IMR-90 (cell line): ENCODE results near the gene CENPQ. TPM values are rescaled to one million over a fixed set of nuclear protein-coding genes. Genes with fewer than 3 reads are reported as not detected.

Source experiments
- ATAC-seq: fragments of 200-7000 bp; cut with Tn5 transposase; 2 replicates; pipeline ENCODE4 v1.9.1; 2020; ENCODE audit warnings: low read depth, mild to moderate bottlenecking, moderate library complexity
- BruUV-seq: library from RNA; stranded (reverse); fragments of 400-500 nt; replicated peaks from 2 replicates; lab custom pipeline; 2021; lab: Mats Ljungman, UMichigan
- CTCF ChIA-PET: fragments of 300-600 bp; formaldehyde crosslinking; extraction: SDS; loops from one replicate; lab custom pipeline; 2021; ENCODE audit warnings: antibody characterized with exemption; lab: Yijun Ruan, JAX
- POLR2A ChIA-PET: fragments of 300-600 bp; sonication (Branson Sonifier 250); formaldehyde crosslinking; loops from one replicate; lab custom pipeline; 2022; ENCODE audit warnings: antibody characterized with exemption; ENCODE audit not compliant: unreplicated experiment; lab: Charles Lee
- DNase-seq: peaks from one replicate; pipeline ENCODE4 v3.0.0; 2013
- H2AFZ ChIP-seq: replicated peaks from 2 replicates; pipeline ENCODE3; 2013; ENCODE audit warnings: low read length, mild to moderate bottlenecking; ENCODE audit not compliant: poor library complexity
- H2AK5ac ChIP-seq: 2 replicates; pipeline ENCODE4 v1.6.1; 2013; ENCODE audit warnings: low read depth, low read length, inconsistent platforms
- H2AK9ac ChIP-seq: replicated peaks from 2 replicates; pipeline ENCODE3; 2013; ENCODE audit warnings: mild to moderate bottlenecking, low read depth, low read length, moderate library complexity; ENCODE audit not compliant: poor library complexity
- H2BK120ac ChIP-seq: 2 replicates; pipeline ENCODE4 v1.6.1; 2013; ENCODE audit warnings: low read depth, low read length, inconsistent platforms
- H2BK15ac ChIP-seq: 3 replicates; pipeline ENCODE4 v1.6.1; 2013; ENCODE audit warnings: low read depth, low read length, inconsistent platforms
- H2BK20ac ChIP-seq: 2 replicates; pipeline ENCODE4 v1.6.1; 2013; ENCODE audit warnings: low read depth, mild to moderate bottlenecking, inconsistent platforms, low read length, moderate library complexity
- H2BK5ac ChIP-seq: 2 replicates; pipeline ENCODE4 v1.6.1; 2013; ENCODE audit warnings: mild to moderate bottlenecking, low read depth, low read length, inconsistent platforms; ENCODE audit not compliant: poor library complexity, severe bottlenecking
- H3K14ac ChIP-seq: replicated peaks from 2 replicates; pipeline ENCODE4 v1.6.1; 2013; ENCODE audit warnings: low read depth, low read length, inconsistent platforms
- H3K18ac ChIP-seq: 2 replicates; pipeline ENCODE4 v1.6.1; 2013; ENCODE audit warnings: low read depth, low read length, control low read depth
- H3K23ac ChIP-seq: 2 replicates; pipeline ENCODE4 v1.6.1; 2013; ENCODE audit warnings: low read depth, low read length, inconsistent platforms
- H3K27ac ChIP-seq: 2 replicates; pipeline ENCODE4 v1.5.1; 2013; ENCODE audit warnings: mild to moderate bottlenecking, control low read depth, low read length; ENCODE audit not compliant: insufficient read depth
- H3K27me3 ChIP-seq: 2 replicates; pipeline ENCODE4 v1.6.1; 2013; ENCODE audit warnings: low read length; ENCODE audit not compliant: control insufficient read depth, insufficient read depth
- H3K36me3 ChIP-seq: 2 replicates; pipeline ENCODE4 v1.6.1; 2013; ENCODE audit warnings: low read length, mixed read lengths; ENCODE audit not compliant: control insufficient read depth, insufficient read depth
- H3K4ac ChIP-seq: 2 replicates; pipeline ENCODE4 v1.6.1; 2013; ENCODE audit warnings: low read depth, low read length, inconsistent platforms
- H3K4me1 ChIP-seq: 2 replicates; pipeline ENCODE4 v1.6.1; 2013; ENCODE audit warnings: low read length, mixed read lengths; ENCODE audit not compliant: control insufficient read depth, insufficient read depth
- H3K4me2 ChIP-seq: 2 replicates; pipeline ENCODE4 v1.6.1; 2013; ENCODE audit warnings: low read depth, mild to moderate bottlenecking, control low read depth, low read length, moderate library complexity
- H3K4me3 ChIP-seq: 2 replicates; pipeline ENCODE4 v1.5.1; 2013; ENCODE audit warnings: low read depth, mild to moderate bottlenecking, control low read depth, low read length, moderate library complexity; ENCODE audit not compliant: insufficient read depth
- H3K56ac ChIP-seq: 2 replicates; pipeline ENCODE4 v1.6.1; 2013; ENCODE audit warnings: low read length, inconsistent platforms; ENCODE audit not compliant: insufficient read depth; ENCODE audit errors: extremely low read depth
- H3K79me1 ChIP-seq, 2 experiments: 2 replicates each; pipeline ENCODE4 v1.6.1; 2013; ENCODE audit warnings: low read length in 2 of 2, inconsistent platforms in 1 of 2, low read depth in 1 of 2
- H3K9ac ChIP-seq: 2 replicates; pipeline ENCODE4 v1.6.1; 2013; ENCODE audit warnings: low read depth, low read length, control low read depth
- H3K9me1 ChIP-seq: 2 replicates; pipeline ENCODE4 v1.6.1; 2013; ENCODE audit warnings: low read length, inconsistent platforms; ENCODE audit not compliant: insufficient read depth
- H3K9me3 ChIP-seq: 2 replicates; pipeline ENCODE4 v1.6.1; 2013; ENCODE audit warnings: low read length; ENCODE audit not compliant: control insufficient read depth, insufficient read depth
- H4K20me1 ChIP-seq: 2 replicates; pipeline ENCODE4 v1.6.1; 2013; ENCODE audit warnings: low read length, inconsistent platforms; ENCODE audit not compliant: insufficient read depth
- H4K5ac ChIP-seq: 2 replicates; pipeline ENCODE4 v1.6.1; 2013; ENCODE audit warnings: mild to moderate bottlenecking, low read depth, low read length, control low read depth
- H4K8ac ChIP-seq, 2 experiments: 2 replicates each; pipeline ENCODE4 v1.6.1; 2013; ENCODE audit warnings: low read depth in 2 of 2, low read length in 2 of 2, control low read depth in 1 of 2, inconsistent platforms in 1 of 2
- H4K91ac ChIP-seq: 2 replicates; pipeline ENCODE4 v1.6.1; 2013; ENCODE audit warnings: low read depth, low read length, inconsistent platforms; ENCODE audit not compliant: insufficient read depth
- BHLHE40 ChIP-seq: fragments of 150-350 bp; IDR thresholded peaks from 2 replicates; pipeline ENCODE4 v1.6.1; 2016; ENCODE audit warnings: mild to moderate bottlenecking, low read depth, low read length
- CEBPB ChIP-seq: IDR thresholded peaks from 2 replicates; pipeline ENCODE4 v1.6.1; 2012; ENCODE audit warnings: low read depth, low read length, improper control_type of control experiment
- CHD1 ChIP-seq: IDR thresholded peaks from 2 replicates; pipeline ENCODE4 v1.6.1; 2012; ENCODE audit warnings: low read depth, low read length, improper control_type of control experiment
- FOS ChIP-seq: fragments of 150-350 bp; IDR thresholded peaks from 2 replicates; pipeline ENCODE4 v1.6.1; 2016; ENCODE audit warnings: low read depth, low read length
- MAFK ChIP-seq: IDR thresholded peaks from 2 replicates; pipeline ENCODE4 v1.6.1; 2012; ENCODE audit warnings: low read depth, low read length, improper control_type of control experiment
- MAZ ChIP-seq: IDR thresholded peaks from 2 replicates; pipeline ENCODE4 v1.6.1; 2012; ENCODE audit warnings: low read depth, mild to moderate bottlenecking, low read length, improper control_type of control experiment, moderate library complexity, borderline replicate concordance
- MXI1 ChIP-seq: IDR thresholded peaks from 2 replicates; pipeline ENCODE4 v1.6.1; 2012; ENCODE audit warnings: low read depth, mild to moderate bottlenecking, low read length, moderate library complexity, borderline replicate concordance
- NFE2L2 ChIP-seq: fragments of 150-350 bp; IDR thresholded peaks from 2 replicates; pipeline ENCODE4 v1.6.1; 2016; ENCODE audit warnings: low read depth, mild to moderate bottlenecking, low read length
- POLR2A ChIP-seq: IDR thresholded peaks from 2 replicates; pipeline ENCODE4 v1.6.1; 2012; ENCODE audit warnings: mild to moderate bottlenecking, low read depth, low read length
- RAD21 ChIP-seq: IDR thresholded peaks from 2 replicates; pipeline ENCODE4 v1.6.1; 2012; ENCODE audit warnings: low read length, improper control_type of control experiment
- RCOR1 ChIP-seq: IDR thresholded peaks from 2 replicates; pipeline ENCODE4 v1.6.1; 2012; ENCODE audit warnings: mild to moderate bottlenecking, low read length, improper control_type of control experiment; ENCODE audit not compliant: insufficient replicate concordance
- RFX5 ChIP-seq: IDR thresholded peaks from 2 replicates; pipeline ENCODE4 v1.8.0; 2012; ENCODE audit warnings: low read depth, mild to moderate bottlenecking, low read length, moderate library complexity
- WGBS, 2 experiments: methylation state at CpG; one replicate each; pipeline versions ENCODE4 v1.1.5 to v1.1.7; 2013; ENCODE audit warnings: missing lambda C conversion rate in 2 of 2; ENCODE audit not compliant: insufficient read length in 1 of 2; ENCODE audit errors: extremely low coverage in 2 of 2; 5-methylcytosine and 5-hydroxymethylcytosine counted together
- dilution Hi-C: fragments of 300-500 bp; cut with HindIII; formaldehyde crosslinking; loops from one replicate; pipeline ENCODE4 v1.14.3; 2018; ENCODE audit warnings: low sequenced_read_pairs; ENCODE audit not compliant: unreplicated experiment
- in situ Hi-C: fragments of 300-500 bp; cut with MboI; formaldehyde crosslinking; loops from 3 replicates; pipeline ENCODE4 v1.14.3; 2019; ENCODE audit warnings: low sequenced_read_pairs, inconsistent platforms, mixed read lengths
- intact Hi-C: fragments of 100-400 bp; cut with micrococcal nuclease; formaldehyde crosslinking; loops from 2 replicates; pipeline ENCODE4 v1.10.0; 2022
- polyA plus RNA-seq, 3 experiments: library from polyadenylated mRNA; depleted of rRNA; stranded (reverse); fragments of >200 nt; gene quantifications; 2 replicates each; pipeline ENCODE4 v1.2.3, GENCODE V29; 2012; ENCODE audit warnings: low replicate concordance in 1 of 3
- total RNA-seq: library from RNA; depleted of rRNA; stranded (reverse); fragments of >200 nt; gene quantifications from 2 replicates; pipeline ENCODE4 v1.2.3, GENCODE V29; 2012
- TF ChIP-seq, protein P1 (sequence below): conservative IDR thresholded peaks from 2 replicates; pipeline ENCODE4 v1.5.1; 2012; ENCODE audit warnings: mild to moderate bottlenecking, low read depth, low read length, improper control_type of control experiment
- TF ChIP-seq, protein P2 (sequence below): fragments of 150-350 bp; IDR thresholded peaks from 2 replicates; pipeline ENCODE4 v1.6.1; 2016; ENCODE audit warnings: low read depth, mild to moderate bottlenecking, low read length, moderate library complexity, borderline replicate concordance
- TF ChIP-seq, protein P3 (sequence below): fragments of 150-350 bp; IDR thresholded peaks from 2 replicates; pipeline ENCODE4 v1.6.1; 2017; ENCODE audit warnings: mild to moderate bottlenecking, antibody characterized with exemption, low read length, low read depth

CENPQ gene
- total and polyA plus RNA-seq, 2 of the 4 experiments (the other 2 are of a cell fraction): 2.2 to 3.7 TPM

DNA sequence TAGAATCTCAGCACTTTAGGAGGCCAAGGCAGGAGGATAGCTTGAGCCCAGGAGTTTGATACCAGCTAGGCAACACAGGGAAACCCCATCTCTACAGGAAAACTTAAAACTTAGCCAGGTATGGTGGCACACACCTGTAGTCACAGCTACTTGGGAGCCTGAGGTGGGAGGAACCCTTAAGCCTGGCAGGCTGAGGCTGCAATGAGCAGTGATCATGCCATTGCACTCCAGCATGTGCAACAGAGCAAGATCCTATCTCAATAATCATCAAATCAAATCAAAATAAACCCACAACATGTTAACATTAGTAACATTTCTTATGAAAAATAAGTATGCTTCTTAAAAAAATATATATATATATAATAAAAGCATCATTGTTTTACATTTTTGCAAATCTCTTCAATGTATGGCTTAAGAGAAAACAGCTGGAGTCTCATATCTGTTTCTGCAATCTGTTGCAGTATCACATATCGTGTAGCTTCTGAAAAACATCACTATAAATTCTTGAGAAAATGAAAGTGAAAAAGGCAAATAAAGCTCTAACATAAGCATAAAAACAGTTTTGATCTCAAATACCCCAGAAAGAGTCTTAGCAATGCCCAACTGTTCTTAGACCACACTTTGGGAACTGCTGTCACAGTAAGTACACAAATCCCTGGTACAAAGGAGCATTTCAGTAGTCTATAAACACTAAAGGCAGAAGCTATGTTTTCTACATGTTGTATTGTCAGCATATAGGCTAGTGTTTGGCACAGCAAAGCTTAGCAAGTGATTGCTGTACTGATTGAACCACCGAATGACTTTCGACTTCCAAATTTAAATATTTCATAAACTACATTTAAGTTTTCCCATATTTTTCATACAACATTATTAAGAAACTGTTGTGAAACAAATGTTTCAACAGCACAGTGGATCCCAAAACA is 8.1 kb upstream of the CENPQ start:
- Histone ChIP-seq H2AK9ac (no peak overlapping the region), H3K4me2 (no peak overlapping the region), H3K56ac (no peak overlapping the region), H2BK120ac (no peak overlapping the region), H4K8ac (no peak overlapping the region), H3K27ac (no peak overlapping the region), H3K9me1 (no peaks in the 10 kb centered on the region; the same call in 1 of the 2 replicates), H3K79me1 (peaks cover 0 to 3% of the 10 kb centered on the region in 2 experiments; a peak in 2 of 4 replicates), H3K9ac (no peak overlapping the region), H3K27me3 (no peaks in the 10 kb centered on the region), H3K9me3 (no peaks in the 10 kb centered on the region), H2BK20ac (no peak overlapping the region), H3K4me1 (no peaks in the 10 kb centered on the region), H4K5ac (no peak overlapping the region), H4K91ac (no peak overlapping the region), H3K36me3 (peaks cover 16% of the 10 kb centered on the region), H3K4me3 (no peak overlapping the region), H3K4ac (no peak overlapping the region), H4K20me1 (no peaks in the 10 kb centered on the region), H3K18ac (no peak overlapping the region), H2BK5ac (no peak overlapping the region), H2AK5ac (no peak overlapping the region), H2AFZ (no peak overlapping the region), H3K23ac (no peak overlapping the region), H2BK15ac (no peak overlapping the region), H3K14ac (no peak overlapping the region)
- DNase-seq (no peak), ATAC-seq (no peak)
- in situ Hi-C loops: no loop called here
- intact Hi-C loops: no loop called here
- BruUV-seq: no TSS peak
- 100% methylated on average over 1 to 2 of the region's 3 CpGs for WGBS, 2 experiments
- CTCF ChIA-PET: no interaction called here
- POLR2A ChIA-PET: no interaction called here
- dilution Hi-C loops: no loop called here
- TF ChIP-seq RFX5 (no peak), MAFK (no peak), CEBPB (no peak), MAZ (no peak), BHLHE40 (no peak), NFE2L2 (no peak), POLR2A (no peak), RCOR1 (no peak), FOS (no peak), MXI1 (no peak), CHD1 (no peak), RAD21 (no peak)
- TF ChIP-seq, protein P1, sequence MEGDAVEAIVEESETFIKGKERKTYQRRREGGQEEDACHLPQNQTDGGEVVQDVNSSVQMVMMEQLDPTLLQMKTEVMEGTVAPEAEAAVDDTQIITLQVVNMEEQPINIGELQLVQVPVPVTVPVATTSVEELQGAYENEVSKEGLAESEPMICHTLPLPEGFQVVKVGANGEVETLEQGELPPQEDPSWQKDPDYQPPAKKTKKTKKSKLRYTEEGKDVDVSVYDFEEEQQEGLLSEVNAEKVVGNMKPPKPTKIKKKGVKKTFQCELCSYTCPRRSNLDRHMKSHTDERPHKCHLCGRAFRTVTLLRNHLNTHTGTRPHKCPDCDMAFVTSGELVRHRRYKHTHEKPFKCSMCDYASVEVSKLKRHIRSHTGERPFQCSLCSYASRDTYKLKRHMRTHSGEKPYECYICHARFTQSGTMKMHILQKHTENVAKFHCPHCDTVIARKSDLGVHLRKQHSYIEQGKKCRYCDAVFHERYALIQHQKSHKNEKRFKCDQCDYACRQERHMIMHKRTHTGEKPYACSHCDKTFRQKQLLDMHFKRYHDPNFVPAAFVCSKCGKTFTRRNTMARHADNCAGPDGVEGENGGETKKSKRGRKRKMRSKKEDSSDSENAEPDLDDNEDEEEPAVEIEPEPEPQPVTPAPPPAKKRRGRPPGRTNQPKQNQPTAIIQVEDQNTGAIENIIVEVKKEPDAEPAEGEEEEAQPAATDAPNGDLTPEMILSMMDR: no peak
- TF ChIP-seq, protein P2, sequence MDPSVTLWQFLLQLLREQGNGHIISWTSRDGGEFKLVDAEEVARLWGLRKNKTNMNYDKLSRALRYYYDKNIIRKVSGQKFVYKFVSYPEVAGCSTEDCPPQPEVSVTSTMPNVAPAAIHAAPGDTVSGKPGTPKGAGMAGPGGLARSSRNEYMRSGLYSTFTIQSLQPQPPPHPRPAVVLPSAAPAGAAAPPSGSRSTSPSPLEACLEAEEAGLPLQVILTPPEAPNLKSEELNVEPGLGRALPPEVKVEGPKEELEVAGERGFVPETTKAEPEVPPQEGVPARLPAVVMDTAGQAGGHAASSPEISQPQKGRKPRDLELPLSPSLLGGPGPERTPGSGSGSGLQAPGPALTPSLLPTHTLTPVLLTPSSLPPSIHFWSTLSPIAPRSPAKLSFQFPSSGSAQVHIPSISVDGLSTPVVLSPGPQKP: no peak
- TF ChIP-seq, protein P3, sequence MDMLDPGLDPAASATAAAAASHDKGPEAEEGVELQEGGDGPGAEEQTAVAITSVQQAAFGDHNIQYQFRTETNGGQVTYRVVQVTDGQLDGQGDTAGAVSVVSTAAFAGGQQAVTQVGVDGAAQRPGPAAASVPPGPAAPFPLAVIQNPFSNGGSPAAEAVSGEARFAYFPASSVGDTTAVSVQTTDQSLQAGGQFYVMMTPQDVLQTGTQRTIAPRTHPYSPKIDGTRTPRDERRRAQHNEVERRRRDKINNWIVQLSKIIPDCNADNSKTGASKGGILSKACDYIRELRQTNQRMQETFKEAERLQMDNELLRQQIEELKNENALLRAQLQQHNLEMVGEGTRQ: no peak
